HG03135 (cell line): ENCODE measurements around the gene TMEM150A.
"Not testable (repeated sequence)": the region's sequence is repeated elsewhere in the genome, so short reads cannot be mapped to it uniquely, and the experiment has no call there.

Source experiments
- ATAC-seq: cut with Tn5 transposase; IDR thresholded peaks from one replicate; pipeline ENCODE4 v1.9.1; 2021; ENCODE audit warnings: mild to moderate bottlenecking, moderate library complexity; ENCODE audit not compliant: unreplicated experiment

Gene TMEM150A

GRCh38 chr2:85613717-85614515, 11.4 kb upstream of the TMEM150A start:
- ATAC-seq, result no peak

DNA sequence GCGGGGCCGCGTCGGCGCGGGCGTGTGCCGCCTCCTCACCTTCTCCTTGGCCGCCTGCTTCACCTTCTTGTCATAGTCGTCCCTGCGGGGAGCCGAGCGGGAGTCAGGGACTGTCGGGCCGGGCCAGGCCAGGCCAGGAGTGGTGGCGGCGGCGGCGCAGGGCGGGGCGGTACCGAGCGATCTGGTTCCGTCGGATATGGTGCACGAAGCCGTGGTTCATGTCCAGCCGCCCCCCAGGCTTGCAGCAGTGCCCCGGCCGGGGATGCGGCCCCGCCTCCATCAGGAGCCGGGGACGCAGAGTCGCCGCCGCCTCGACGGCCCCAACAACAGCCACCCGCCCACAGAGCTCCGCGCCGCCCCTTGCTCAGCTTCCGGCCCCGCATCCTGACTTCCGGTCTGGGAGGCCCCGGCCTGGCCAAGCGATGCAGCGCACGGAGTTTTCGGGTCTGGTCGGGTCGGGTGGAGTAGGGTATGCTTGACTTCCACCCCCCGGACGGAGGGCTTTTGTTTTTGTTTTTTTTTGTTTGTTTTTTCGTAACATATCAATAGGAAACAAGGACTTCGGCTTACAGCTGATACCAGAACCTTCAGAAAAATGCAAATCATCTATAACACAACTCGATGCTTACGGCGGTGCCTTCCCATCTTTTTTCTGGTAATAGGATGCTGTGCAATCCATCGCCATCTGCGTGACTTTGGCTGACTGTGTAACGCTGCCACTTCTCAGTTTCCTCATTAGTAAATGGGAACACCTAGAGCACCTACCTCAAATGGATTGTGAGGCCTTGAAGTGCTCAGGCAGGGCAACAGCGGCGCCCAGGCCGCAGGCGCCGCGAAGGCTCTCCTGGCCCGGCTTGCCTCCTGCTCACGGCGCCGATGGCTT, 9.4 kb upstream of the TMEM150A start, which contains the start of gene C2orf68:
TSS of gene C2orf68 (minus strand) at position 362 of the 883 bp plus-strand sequence. CDS start at position 280, 82 bp downstream.
- ATAC-seq, result peak; percentile 71

- ATAC-seq, result no peak
These were observed 8.8 kb upstream of the TMEM150A start for GRCh38 chr2:85611217-85611704.

- no peak for ATAC-seq
These were observed 5.0 kb upstream of the TMEM150A start for GRCh38 chr2:85607268-85608215.

DNA sequence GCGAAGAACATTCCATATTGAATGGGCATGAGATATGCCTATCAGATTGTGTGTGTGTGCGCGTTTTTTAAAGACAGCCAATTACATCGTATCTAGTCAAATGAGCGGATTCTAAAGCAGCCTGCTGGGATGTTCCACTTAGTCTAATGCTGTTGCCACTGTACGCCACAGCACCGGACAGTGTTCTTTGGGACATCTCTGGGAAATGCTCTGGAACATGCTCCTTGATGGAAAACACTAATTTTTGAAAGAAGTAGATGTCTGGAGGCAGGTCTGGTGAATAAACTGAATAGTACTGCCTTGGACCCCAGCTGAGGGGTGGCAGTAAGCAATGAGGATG, 3.6 kb upstream of the TMEM150A start:
- ATAC-seq, result no peak

DNA sequence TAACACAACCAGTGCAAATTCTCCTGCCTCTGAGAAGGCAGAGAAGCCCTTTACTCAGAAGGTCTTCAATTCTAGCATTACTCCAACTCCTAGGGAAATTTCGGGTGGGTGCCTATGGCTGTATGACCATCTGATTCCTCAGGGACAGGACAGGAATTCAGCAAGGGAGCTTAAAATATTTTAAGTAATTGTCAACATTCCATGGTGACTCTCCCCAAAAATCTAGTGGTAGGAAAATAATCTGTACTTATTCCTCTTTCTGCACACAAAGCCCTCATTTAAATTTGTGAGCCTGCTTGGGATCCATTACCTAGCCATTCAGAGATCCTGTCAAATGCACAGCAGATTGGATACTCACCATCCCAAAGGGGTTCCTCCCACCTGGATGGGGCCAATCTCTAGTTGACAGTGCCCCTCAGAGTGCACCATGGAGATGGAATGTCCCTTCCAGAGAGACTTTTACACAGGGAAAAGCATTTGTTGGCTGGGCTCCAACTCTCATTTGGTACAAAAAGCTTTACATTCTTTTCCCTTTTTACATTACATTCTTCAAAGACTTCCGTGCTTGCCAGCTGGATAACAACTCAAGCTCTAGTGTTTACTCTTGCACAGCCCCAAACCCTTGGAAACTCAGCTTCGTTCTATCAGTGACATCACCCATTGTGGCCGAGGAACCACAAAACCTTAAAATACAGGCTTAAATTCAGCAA, 3.1 kb upstream of the TMEM150A start:
- ATAC-seq, result no peak

GRCh38 chr2:85604568-85605339, 2.3 kb upstream of the TMEM150A start:
- no peak for ATAC-seq

GRCh38 chr2:85604133-85604444, 1.6 kb upstream of the TMEM150A start:
- ATAC-seq, result not testable (repeated sequence)

DNA sequence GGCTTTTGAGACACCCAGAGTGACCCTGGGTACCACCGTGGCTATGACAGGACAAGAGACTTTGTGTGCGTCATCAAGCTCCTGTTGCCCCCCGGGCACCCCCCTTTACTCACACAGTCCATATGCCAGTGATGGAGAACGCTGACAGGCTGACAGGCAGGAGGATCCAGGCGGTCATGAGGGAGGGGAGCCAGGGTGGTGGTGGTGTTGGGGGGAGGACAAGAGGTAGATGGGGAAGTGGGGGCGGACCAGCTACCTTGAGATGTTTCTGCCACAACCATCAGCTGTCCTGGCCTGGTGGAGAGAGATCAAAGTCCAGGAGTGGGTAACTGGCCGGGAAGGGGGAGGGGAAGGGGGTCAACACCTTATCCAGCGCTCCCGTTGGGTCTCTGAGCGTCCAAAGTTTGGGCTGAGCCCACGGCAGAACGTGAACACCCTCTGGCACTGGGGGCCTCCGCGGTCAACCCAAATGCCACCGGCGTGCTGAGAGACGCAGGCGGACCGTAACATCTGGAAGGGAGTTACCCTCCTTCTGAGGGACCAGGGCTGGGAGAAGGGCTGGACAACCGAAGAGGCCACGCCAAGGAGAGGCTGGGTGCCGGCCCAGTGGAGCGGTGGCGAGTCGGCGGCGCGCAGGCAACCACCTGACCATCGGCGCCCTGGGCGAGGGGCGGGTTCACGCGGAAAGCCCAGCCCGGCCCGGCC, 575 bp downstream of the TMEM150A start:
- ATAC-seq, result peak; percentile 39

- no peak for ATAC-seq
These were observed 1.3 kb downstream of the TMEM150A start for GRCh38 chr2:85600951-85601770.

- no peak for ATAC-seq
These were observed 2.3 kb downstream of the TMEM150A start for GRCh38 chr2:85600235-85600575.

GRCh38 chr2:85599468-85600234, 2.8 kb downstream of the TMEM150A start:
- no peak for ATAC-seq

- ATAC-seq, result no peak
These were observed 3.7 kb downstream of the TMEM150A start for GRCh38 chr2:85598594-85599340.

- ATAC-seq, result no peak
These were observed 5.3 kb downstream of the TMEM150A start for GRCh38 chr2:85597241-85597640.

DNA sequence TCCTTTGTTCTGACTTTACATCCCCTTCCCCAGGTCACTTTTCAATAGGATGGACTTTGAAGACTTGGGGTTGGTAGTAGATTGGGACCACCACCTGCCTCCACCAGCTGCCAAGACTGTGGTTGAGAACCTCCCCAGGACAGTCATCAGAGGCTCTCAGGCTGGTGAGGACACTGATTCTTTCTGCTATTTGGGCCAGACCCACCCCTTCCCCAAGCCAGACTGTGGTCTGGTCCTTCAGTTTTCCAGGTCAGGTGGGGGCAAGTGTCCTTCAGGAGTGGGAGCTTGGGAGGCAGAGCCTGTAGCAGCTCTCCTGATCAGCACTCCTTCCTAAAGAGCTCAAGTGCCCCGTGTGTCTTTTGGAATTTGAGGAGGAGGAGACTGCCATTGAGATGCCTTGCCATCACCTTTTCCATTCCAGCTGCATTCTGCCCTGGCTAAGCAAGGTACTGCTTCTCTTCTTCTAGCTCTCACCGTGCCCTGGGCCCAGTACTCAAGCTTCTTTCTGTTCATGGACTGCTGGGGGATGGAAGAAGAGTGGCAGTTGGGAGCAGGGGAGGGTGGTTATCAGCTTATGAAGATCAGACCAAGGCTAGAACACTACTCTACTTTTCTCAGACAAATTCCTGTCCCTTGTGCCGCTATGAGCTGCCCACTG, 5.9 kb downstream of the TMEM150A start:
- no peak for ATAC-seq

DNA sequence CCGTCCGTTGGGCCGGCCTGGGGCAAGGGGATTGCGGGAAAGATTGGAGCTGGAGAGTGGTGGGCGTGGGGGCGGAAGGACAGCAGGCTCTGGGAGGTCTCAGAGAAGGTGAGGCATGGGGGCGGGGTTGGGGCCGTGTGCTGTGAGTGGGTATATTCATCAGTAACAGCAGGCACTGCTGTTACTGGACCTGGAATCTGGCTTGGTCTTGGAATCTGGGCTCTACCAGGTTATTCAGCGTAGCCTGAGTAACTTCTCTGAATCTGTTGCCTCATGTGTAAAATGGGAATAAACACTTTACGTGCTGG, 6.5 kb downstream of the TMEM150A start:
- no peak for ATAC-seq
